Stimulated activated CD8-positive, alpha-beta memory T cell treated with anti-CD3 and anti-CD28 coated beads, Interleukin-15, amount 100 ng/mL, for 1 hour (primary cell): Measurements from ENCODE around the gene SRPK2.
"Not testable (repeated sequence)": the region's sequence is repeated elsewhere in the genome, so short reads cannot be mapped to it uniquely, and the experiment has no call there.

Source experiments
- DNase-seq: peaks from one replicate; pipeline ENCODE4 v3.0.0-alpha.2; 2020; ENCODE audit warnings: low read depth

SRPK2 gene

DNA sequence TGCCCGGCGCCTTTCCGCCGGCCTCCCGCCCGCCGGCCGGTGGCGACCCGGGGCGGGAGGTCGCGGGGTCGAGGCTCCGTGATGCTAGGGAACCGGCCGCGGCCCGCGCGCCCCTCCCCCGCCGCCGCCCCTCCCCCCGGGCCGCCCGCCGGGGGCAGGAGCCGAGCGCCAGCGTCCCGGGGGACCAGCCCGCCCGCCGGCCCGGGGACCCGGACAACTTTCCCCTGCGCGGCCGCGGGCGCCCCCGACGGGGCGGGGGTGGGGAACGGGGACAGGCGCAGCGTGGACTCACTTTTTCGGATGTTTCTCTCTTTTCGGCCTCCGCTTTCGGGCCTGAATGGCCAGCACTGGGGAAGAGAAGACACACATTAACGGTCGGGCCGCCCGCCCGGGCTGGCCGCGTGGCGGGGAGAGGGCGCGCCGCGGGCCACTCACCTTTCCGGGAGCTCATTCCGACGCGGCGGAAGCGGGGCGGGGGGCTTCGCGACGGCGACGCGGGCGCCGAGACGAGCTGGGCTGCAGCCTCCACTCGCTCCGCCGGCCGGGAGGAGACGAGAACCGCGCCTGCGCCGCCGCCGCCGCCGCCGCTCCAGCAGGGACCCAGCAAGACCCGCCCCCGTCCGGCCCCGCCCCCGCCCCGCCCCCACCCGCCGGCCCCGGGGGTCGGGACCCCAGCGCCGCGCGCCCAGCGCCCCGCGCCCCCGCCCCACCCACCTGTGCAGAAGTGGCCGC lies at the start of gene SRPK2:
Gene SRPK2 (minus strand): TSS at position 566 of the 732 bp plus-strand sequence.
- DNase-seq = peak; percentile 47

DNA sequence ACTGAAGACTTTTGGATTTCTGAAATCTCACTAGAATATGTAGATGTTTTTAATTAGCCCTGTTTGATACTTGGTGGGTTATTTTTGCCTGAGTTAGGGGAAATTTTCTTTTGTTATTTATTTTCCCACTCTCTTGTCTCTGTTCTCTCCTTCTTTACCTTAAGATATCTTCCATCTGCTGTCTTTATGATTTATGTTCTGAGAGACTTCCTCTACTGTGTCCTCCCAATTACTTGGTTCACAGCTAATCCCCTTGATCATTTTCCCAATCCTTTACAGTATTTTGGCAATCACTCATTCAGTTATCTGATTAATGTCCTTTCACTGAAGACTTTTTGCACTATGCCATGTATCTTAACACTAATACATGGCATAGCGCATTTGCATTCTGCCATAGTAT lies 49.5 kb upstream of the SRPK2 start:
- no peak for DNase-seq

- DNase-seq = not testable (repeated sequence)
Measured at GRCh38 chr7:105437356-105437755, 48.6 kb upstream of the SRPK2 start.

- peak; percentile 26 for DNase-seq
Measured at GRCh38 chr7:105429746-105430612, 41.3 kb upstream of the SRPK2 start.

DNA sequence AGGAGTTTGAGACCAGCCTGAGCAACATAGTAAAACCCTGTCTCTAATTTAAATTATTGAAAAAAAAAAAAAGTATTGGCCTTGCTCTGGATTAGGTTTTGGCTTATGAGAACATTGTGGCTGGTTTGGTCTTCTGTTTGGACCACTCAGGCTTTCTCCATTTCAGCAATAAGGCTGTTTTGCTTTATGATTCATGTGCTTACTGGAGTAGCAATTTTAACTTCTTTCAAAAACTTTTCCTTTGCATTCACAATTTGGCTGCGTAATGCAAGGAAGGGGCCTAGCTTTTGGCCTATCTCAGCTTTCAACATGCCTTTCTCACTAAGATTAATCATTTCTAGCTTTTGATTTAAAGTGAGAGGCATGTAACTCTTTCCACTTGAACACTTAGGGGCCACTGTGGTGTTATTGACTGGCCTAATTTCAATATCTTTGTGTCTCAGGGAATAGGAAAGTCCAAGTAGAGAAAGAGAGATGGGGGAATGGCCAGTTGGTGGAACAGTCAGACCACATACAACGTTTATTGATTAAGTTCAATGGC lies 38.0 kb upstream of the SRPK2 start:
- no peak for DNase-seq

GRCh38 chr7:105423987-105424386 lies 35.3 kb upstream of the SRPK2 start:
- DNase-seq = no peak

DNA sequence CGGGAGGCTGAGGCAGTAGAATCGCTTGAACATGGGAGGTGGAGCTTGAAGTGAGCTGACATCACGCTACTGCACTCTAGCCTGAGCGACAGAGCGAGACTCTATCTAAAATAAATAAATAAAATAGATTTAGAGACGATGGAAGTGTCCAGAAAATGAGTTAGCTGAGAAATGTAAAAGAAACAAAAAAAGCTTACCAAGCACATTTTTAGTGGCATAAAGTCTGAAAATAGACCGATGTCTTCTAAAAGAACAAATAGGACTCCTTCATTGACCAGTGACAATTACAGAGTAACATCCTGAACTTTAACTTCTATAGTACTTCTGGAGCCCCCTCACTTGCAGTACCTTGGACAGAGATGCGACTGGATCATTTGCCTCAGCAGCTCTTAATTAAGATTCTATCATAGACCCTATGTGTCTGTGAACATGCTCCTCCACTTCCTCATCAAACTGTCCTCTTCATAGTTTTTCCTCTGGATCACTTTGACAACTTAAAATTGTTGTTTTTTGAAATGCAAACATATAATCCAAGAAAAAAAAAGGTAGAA lies 25.2 kb upstream of the SRPK2 start:
- no peak for DNase-seq

DNA sequence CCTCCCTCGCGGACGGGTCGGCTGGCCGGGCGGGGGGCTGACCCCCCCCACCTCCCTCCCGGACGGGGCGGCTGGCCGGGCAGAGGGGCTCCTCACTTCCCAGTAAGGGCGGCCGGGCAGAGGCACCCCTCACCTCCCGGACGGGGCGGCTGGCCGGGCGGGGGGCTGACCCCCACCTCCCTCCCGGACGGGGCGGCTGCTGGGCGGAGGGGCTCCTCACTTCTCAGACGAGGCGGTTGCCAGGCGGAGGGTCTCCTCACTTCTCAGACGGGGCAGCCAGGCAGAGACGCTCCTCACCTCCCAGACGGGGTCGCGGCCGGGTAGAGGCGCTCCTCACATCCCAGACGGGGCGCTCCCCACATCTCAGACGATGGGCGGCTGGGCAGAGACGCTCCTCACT lies 22.1 kb upstream of the SRPK2 start:
- DNase-seq = not testable (repeated sequence)

DNA sequence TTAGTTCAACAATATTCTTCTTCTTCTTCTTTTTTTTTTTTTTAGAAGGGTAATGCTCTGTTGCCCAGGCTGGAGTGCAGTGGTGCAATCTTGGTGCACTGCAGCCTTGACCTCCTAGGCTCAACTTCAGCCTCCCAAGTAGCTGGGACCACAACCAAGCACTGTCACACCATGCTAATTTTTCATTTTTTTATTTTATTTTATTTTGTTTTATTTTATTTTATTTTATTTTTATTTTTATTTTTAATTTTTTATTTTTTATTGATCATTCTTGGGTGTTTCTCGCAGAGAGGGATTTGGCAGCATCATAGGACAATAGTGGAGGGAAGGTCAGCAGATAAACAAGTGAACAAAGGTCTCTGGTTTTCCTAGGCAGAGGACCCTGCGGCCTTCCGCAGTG lies 21.1 kb upstream of the SRPK2 start:
- not testable (repeated sequence) for DNase-seq

DNA sequence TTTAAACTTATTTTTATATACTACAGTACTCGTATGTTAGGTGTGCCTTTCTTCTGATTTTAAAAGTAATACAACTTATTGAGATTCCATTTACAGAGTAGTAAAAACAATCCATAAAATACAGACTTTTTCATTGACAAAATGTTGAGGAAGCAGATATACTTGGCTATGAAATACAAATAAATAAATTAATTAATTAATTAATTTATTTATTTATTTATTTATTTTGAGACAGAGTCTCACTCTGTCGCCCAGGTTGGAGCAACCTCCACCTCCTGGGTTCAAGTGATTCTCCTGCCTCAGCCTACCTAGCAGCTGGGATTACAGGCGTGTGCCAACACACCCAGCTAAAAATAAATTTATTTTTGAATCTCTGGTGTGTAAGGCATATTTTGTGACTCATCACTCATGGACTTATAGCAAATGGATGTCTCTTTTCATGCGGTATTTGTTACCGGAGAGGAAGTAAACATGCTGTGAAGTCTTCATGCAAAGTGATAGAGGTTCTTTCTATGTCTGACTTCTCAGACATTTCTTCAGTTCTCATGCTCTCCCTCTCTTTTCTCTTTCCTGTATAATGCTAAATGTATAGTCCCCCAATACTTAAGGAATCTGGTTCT lies 20.2 kb upstream of the SRPK2 start:
- DNase-seq = no peak

DNA sequence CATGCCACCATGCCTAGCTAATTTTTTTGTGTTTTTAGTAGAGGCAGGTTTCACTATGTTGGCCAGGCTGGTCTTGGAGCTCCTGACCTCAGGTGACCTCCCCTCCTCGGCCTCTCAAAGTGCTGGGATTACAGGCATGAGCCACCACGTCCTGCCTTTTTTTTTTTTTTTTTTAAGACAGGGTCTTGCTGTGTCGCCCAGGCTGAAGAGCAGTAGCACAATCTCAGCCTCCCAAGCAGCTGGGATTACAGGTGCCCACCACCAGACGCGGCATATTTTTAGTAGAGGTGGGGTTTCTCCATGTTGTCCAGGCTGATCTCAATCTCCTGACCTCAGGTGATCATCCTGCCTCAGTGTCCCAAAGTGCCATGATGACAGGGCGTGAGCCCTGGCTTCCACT lies 14.4 kb upstream of the SRPK2 start:
- DNase-seq = no peak

GRCh38 chr7:105402221-105403095 lies 13.7 kb upstream of the SRPK2 start:
- DNase-seq = no peak

DNA sequence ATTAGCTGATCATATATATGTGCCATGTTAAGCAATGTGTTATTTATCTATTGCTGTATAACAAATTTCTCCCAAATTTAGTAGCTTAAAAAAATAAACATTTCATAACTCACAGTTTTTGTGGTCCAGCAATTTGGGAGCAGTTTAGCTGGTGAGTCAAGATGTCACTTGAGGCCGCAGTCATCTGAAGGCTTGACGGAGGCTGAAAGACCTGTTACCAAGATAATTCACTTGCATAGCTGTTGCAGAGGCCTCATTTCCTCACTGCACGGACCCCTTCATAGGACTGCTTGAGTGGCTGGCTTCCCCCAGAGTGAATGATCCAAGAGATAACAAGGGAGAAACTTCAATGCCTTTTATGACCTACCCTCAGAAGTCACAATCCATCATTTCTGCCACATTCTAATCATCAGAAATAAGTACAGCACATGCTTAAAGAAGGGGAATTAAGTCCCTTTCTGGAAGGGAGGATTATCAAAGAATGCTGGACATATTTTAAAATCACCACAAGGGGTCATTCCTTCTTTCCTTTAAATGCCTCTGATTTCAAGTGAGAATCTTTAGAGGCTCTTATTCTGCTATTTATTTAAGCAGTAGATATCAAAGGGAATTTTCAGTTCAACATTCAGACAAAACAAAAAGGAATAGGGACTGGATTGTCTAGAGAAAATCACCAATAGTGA lies 10.5 kb upstream of the SRPK2 start:
- no peak for DNase-seq

DNA sequence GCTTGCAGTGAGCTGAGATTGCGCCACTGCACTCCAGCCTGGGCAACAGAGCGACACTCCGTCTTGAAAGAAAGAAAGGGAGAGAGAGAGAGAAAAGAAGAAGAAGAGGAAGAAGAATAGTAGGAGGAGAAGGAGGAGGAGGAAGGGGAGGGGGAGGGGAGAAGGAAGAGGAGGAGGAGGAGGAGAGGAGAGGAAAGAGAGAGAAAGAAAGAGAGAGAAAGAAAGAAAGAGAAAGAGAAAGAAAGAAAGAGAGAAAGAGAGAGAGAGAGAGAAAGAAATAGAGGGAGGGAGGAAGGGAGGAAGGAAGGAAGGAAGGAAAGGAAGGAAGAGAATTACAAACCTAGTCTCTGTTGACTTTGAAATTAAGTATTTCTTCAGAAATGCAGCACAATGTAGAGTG lies 7.8 kb upstream of the SRPK2 start:
- no peak for DNase-seq

- DNase-seq = no peak
Measured at GRCh38 chr7:105391429-105391828, 2.7 kb upstream of the SRPK2 start.

DNA sequence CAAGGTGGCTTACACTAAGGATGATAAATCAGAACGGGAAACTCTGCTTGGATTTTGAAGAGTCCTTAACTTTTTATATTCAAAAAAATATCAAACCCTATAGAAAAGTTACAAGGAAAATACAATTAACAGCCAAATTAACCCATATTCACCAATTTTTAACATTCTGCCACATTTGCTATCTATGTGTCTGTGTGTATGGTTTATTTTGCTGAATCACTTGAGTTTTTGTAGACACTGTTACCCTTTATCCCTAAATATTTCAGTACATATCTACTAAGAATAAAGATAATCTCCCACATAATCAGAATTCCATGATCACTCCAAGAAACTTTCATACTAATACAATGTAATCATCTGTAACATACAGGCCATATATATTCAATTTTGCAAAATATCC lies 1.2 kb upstream of the SRPK2 start:
- DNase-seq = no peak

DNA sequence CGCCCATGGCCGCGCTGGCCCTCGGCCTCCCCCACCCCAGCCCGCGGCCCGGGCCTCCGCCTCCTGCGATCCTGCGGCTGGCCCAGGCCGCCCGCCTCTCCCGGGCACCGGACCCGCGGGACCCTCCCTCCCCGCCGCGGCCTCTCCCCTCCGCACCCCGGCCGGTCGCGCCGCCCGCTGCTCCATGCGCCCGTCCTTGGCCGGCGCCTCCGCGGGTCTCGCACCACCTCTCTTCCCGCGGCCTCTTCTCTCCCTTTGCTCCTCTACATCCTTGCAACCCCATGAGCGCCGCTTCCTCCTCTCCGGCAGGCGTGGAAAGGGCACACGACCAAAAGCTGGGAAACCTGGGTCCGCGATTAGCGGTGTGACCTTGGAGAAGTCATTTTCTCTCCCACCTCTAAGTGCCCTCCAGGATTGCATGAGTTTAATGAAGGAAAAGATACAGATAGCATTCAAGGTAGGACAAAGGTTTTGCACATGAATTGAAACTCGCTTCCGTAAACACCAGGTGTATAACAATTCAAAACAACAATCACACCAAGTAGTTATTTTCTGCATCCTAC lies 448 bp upstream of the SRPK2 start:
- DNase-seq = no peak

DNA sequence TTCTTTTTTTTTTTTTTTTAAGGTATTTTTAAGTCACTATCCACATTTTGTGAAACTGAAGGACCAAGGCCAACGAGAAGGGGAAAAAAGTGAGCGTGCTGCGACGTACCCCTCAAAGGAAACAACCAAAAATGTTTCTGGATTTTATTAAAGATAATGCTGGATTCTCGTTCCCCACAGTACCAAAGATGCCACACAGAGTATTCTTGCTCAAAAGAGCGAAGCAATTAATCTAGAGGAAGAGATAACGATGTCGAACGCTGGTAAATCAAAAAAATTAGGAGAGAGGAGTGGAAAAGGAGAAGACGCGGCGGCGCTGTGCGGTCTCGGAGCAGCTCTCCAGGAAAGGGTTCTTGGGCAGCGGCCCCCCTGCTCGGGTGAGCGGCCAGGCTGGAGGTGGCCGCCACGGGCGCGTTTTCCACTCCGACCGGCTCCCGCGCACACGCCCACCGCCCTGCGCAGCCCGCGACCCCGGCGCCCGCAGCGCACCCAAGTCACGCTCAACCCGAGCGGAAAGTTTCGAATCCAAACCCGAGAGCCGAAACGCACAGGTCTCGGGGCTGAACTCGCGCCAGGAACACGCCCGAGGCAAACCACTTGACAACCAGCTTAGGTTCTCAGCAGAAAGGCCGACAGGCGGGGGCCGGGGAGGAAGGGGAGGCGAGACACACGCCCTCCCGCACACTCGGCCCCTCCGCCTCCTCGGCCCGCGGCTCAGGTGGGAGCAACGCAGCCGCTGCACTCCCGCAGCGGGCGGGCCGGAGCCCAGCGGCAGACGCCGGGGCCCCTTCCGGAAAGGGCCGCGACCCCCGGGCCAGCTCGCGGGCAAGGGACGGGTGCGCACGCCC lies 989 bp downstream of the SRPK2 start:
- peak; percentile 6 for DNase-seq

DNA sequence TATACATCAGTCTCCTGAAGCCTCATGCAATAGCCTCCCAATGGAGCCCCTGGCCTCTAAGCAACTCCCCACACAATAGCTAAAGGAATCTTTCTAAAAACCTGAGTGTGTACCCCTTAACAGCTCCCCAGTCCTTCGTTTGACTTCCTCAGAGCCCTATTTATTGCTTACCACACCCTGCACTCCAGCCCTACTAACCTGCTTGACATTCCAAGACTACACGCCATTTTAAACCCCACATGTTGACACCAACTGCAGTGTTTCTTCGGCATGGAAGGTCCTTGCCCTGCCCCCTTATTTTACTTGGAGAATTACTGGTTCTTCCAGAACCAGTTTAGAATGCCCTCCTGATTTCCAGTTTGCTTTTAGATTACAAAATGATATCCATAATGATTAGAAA lies 10.8 kb downstream of the SRPK2 start:
- DNase-seq = no peak
